GM21723 (cell line): ENCODE results near the gene VSTM2B.

Source experiments
- ATAC-seq: cut with Tn5 transposase; IDR thresholded peaks from one replicate; pipeline ENCODE4 v1.9.1; 2021; ENCODE audit warnings: mild to moderate bottlenecking, moderate library complexity; ENCODE audit not compliant: unreplicated experiment

The VSTM2B gene

GRCh38 chr19:29587059-29587458 is 61.3 kb downstream of the VSTM2B start:
- no peak for ATAC-seq

GRCh38 chr19:29587518-29587986 is 61.8 kb downstream of the VSTM2B start:
- ATAC-seq = peak; percentile 92

- no peak for ATAC-seq
Observed at GRCh38 chr19:29588095-29588494, 62.3 kb downstream of the VSTM2B start.

GRCh38 chr19:29590278-29590677 is 64.5 kb downstream of the VSTM2B start:
- ATAC-seq = no peak

GRCh38 chr19:29591670-29592069 is 65.9 kb downstream of the VSTM2B start:
- ATAC-seq = no peak

- no peak for ATAC-seq
Observed at GRCh38 chr19:29593869-29594268, 68.1 kb downstream of the VSTM2B start.

GRCh38 chr19:29596080-29596727 is 70.4 kb downstream of the VSTM2B start:
- ATAC-seq = no peak

- ATAC-seq = no peak
Observed at GRCh38 chr19:29596885-29597525, 71.2 kb downstream of the VSTM2B start.

GRCh38 chr19:29598036-29598435 is 72.2 kb downstream of the VSTM2B start:
- ATAC-seq = no peak

GRCh38 chr19:29598496-29598895 is 72.7 kb downstream of the VSTM2B start:
- ATAC-seq = no peak

GRCh38 chr19:29603308-29603707 is 77.5 kb downstream of the VSTM2B start:
- no peak for ATAC-seq

GRCh38 chr19:29605653-29606419 is 80.0 kb downstream of the VSTM2B start, which contains the start of gene POP4:
Gene POP4 (plus strand): TSS chr19:29606283. CDS start chr19:29606319, 36 bp downstream.
- peak; percentile 69 for ATAC-seq

- ATAC-seq = no peak
Observed at GRCh38 chr19:29606420-29606747, 80.6 kb downstream of the VSTM2B start.

GRCh38 chr19:29609636-29610035 is 83.8 kb downstream of the VSTM2B start:
- ATAC-seq = no peak

- ATAC-seq = no peak
Observed at GRCh38 chr19:29610213-29610573, 84.4 kb downstream of the VSTM2B start.

- peak; percentile 70 for ATAC-seq
Observed at GRCh38 chr19:29610574-29611271, 84.9 kb downstream of the VSTM2B start.

- no peak for ATAC-seq
Observed at GRCh38 chr19:29612121-29612520, 86.3 kb downstream of the VSTM2B start.

- no peak for ATAC-seq
Observed at GRCh38 chr19:29612801-29613595, 87.2 kb downstream of the VSTM2B start.

GRCh38 chr19:29614046-29614445 is 88.3 kb downstream of the VSTM2B start:
- no peak for ATAC-seq
